ENCODE data around the gene TUFT1.

TUFT1 gene

GRCh38 chr1:151502859-151503780 lies 37.0 kb upstream of the TUFT1 start:
- Histone ChIP-seq H3K9ac (ENCODE audit: low read length) (no peak overlapping the region), H3K36me3 (ENCODE audit: control insufficient read depth, low read depth, low read length) (no peaks in the 10 kb centered on the region), H3K9me3 (ENCODE audit: control insufficient read depth, low read depth, low read length) (no peaks in the 10 kb centered on the region), H3K4me1 (ENCODE audit: control insufficient read depth, low read depth, low read length) (no peaks in the 10 kb centered on the region), H3K27ac (ENCODE audit: low read length) (no peak overlapping the region), H3K27me3 (ENCODE audit: control insufficient read depth, insufficient read depth, low read length) (no peaks in the 10 kb centered on the region), H3K4me3 (ENCODE audit: low read length) (no peak overlapping the region)

- Histone ChIP-seq H3K4me3 (ENCODE audit: low read length) (no peak overlapping the region), H3K9ac (ENCODE audit: low read length) (no peak overlapping the region), H3K27me3 (ENCODE audit: control insufficient read depth, insufficient read depth, low read length) (no peaks in the 10 kb centered on the region), H3K4me1 (ENCODE audit: control insufficient read depth, low read depth, low read length) (no peaks in the 10 kb centered on the region), H3K9me3 (ENCODE audit: control insufficient read depth, low read depth, low read length) (no peaks in the 10 kb centered on the region), H3K27ac (ENCODE audit: low read length) (no peak overlapping the region), H3K36me3 (ENCODE audit: control insufficient read depth, low read depth, low read length) (no peaks in the 10 kb centered on the region)
Observed at GRCh38 chr1:151504252-151504651, 35.9 kb upstream of the TUFT1 start.

- Histone ChIP-seq H3K9me3 (ENCODE audit: control insufficient read depth, low read depth, low read length) (no peaks in the 10 kb centered on the region), H3K36me3 (ENCODE audit: control insufficient read depth, low read depth, low read length) (no peaks in the 10 kb centered on the region), H3K27me3 (ENCODE audit: control insufficient read depth, insufficient read depth, low read length) (no peaks in the 10 kb centered on the region), H3K4me3 (ENCODE audit: low read length) (no peak overlapping the region), H3K27ac (ENCODE audit: low read length) (no peak overlapping the region), H3K9ac (ENCODE audit: low read length) (no peak overlapping the region), H3K4me1 (ENCODE audit: control insufficient read depth, low read depth, low read length) (no peaks in the 10 kb centered on the region)
Observed at GRCh38 chr1:151504759-151505158, 35.4 kb upstream of the TUFT1 start.

- no peak overlapping the region for H3K27ac ChIP-seq (ENCODE audit: low read length)
- peaks cover 23% of the 10 kb centered on the region for H3K4me1 ChIP-seq (ENCODE audit: control insufficient read depth, low read depth, low read length)
- no peaks in the 10 kb centered on the region for H3K36me3 ChIP-seq (ENCODE audit: control insufficient read depth, low read depth, low read length)
- H3K27me3 ChIP-seq (ENCODE audit: control insufficient read depth, insufficient read depth, low read length) = peaks cover 7% of the 10 kb centered on the region
- no peak overlapping the region for H3K9ac ChIP-seq (ENCODE audit: low read length)
- H3K9me3 ChIP-seq (ENCODE audit: control insufficient read depth, low read depth, low read length) = no peaks in the 10 kb centered on the region
- no peak overlapping the region for H3K4me3 ChIP-seq (ENCODE audit: low read length)
Observed at GRCh38 chr1:151508833-151509232, 31.3 kb upstream of the TUFT1 start.

- Histone ChIP-seq H3K9ac (ENCODE audit: low read length) (no peak overlapping the region), H3K4me1 (ENCODE audit: control insufficient read depth, low read depth, low read length) (peaks cover 30% of the 10 kb centered on the region), H3K36me3 (ENCODE audit: control insufficient read depth, low read depth, low read length) (no peaks in the 10 kb centered on the region), H3K4me3 (ENCODE audit: low read length) (peak overlapping the region; percentile 81), H3K9me3 (ENCODE audit: control insufficient read depth, low read depth, low read length) (no peaks in the 10 kb centered on the region), H3K27me3 (ENCODE audit: control insufficient read depth, insufficient read depth, low read length) (peaks cover 7% of the 10 kb centered on the region), H3K27ac (ENCODE audit: low read length) (no peak overlapping the region)
Observed at GRCh38 chr1:151509350-151510019, 30.6 kb upstream of the TUFT1 start.

GRCh38 chr1:151510020-151510405 lies 30.1 kb upstream of the TUFT1 start:
- H3K4me3 ChIP-seq (ENCODE audit: low read length) = peak overlapping the region; percentile 81
- H3K27ac ChIP-seq (ENCODE audit: low read length) = peak overlapping the region; percentile 70
- H3K9me3 ChIP-seq (ENCODE audit: control insufficient read depth, low read depth, low read length) = no peaks in the 10 kb centered on the region
- H3K36me3 ChIP-seq (ENCODE audit: control insufficient read depth, low read depth, low read length) = no peaks in the 10 kb centered on the region
- H3K4me1 ChIP-seq (ENCODE audit: control insufficient read depth, low read depth, low read length) = peaks cover 32% of the 10 kb centered on the region
- peaks cover 7% of the 10 kb centered on the region for H3K27me3 ChIP-seq (ENCODE audit: control insufficient read depth, insufficient read depth, low read length)
- peak overlapping the region; percentile 70 for H3K9ac ChIP-seq (ENCODE audit: low read length)

GRCh38 chr1:151510614-151510956 lies 29.5 kb upstream of the TUFT1 start:
- Histone ChIP-seq H3K4me3 (ENCODE audit: low read length) (peak overlapping the region; percentile 81), H3K36me3 (ENCODE audit: control insufficient read depth, low read depth, low read length) (no peaks in the 10 kb centered on the region), H3K27me3 (ENCODE audit: control insufficient read depth, insufficient read depth, low read length) (peaks cover 7% of the 10 kb centered on the region), H3K9me3 (ENCODE audit: control insufficient read depth, low read depth, low read length) (no peaks in the 10 kb centered on the region), H3K9ac (ENCODE audit: low read length) (peak overlapping the region; percentile 70), H3K27ac (ENCODE audit: low read length) (peak overlapping the region; percentile 70), H3K4me1 (ENCODE audit: control insufficient read depth, low read depth, low read length) (peaks cover 32% of the 10 kb centered on the region)

- Histone ChIP-seq H3K27me3 (ENCODE audit: control insufficient read depth, insufficient read depth, low read length) (peaks cover 7% of the 10 kb centered on the region), H3K4me1 (ENCODE audit: control insufficient read depth, low read depth, low read length) (peaks cover 37% of the 10 kb centered on the region), H3K4me3 (ENCODE audit: low read length) (peak within 1 kb of the TSS; percentile 81), H3K27ac (ENCODE audit: low read length) (peak within 1 kb of the TSS; percentile 70), H3K9ac (ENCODE audit: low read length) (peak within 1 kb of the TSS; percentile 70), H3K9me3 (ENCODE audit: control insufficient read depth, low read depth, low read length) (no peaks in the 10 kb centered on the region), H3K36me3 (ENCODE audit: control insufficient read depth, low read depth, low read length) (no peaks in the 10 kb centered on the region)
Observed at GRCh38 chr1:151510957-151511635, 29.0 kb upstream of the TUFT1 start, which contains the start of gene CGN. Gene CGN, plus strand, starts transcription at chr1:151511387. Its CDS starts 7,133 bp downstream, at chr1:151518520.

GRCh38 chr1:151511636-151512215 lies 28.4 kb upstream of the TUFT1 start:
- Histone ChIP-seq H3K4me1 (ENCODE audit: control insufficient read depth, low read depth, low read length) (peaks cover 39% of the 10 kb centered on the region), H3K27me3 (ENCODE audit: control insufficient read depth, insufficient read depth, low read length) (peaks cover 7% of the 10 kb centered on the region), H3K27ac (ENCODE audit: low read length) (no peak overlapping the region), H3K36me3 (ENCODE audit: control insufficient read depth, low read depth, low read length) (no peaks in the 10 kb centered on the region), H3K9ac (ENCODE audit: low read length) (peak overlapping the region; percentile 37), H3K4me3 (ENCODE audit: low read length) (peak overlapping the region; percentile 62), H3K9me3 (ENCODE audit: control insufficient read depth, low read depth, low read length) (no peaks in the 10 kb centered on the region)

GRCh38 chr1:151512326-151512725 lies 27.8 kb upstream of the TUFT1 start:
- Histone ChIP-seq H3K4me1 (ENCODE audit: control insufficient read depth, low read depth, low read length) (peaks cover 39% of the 10 kb centered on the region), H3K4me3 (ENCODE audit: low read length) (peak overlapping the region; percentile 62), H3K27me3 (ENCODE audit: control insufficient read depth, insufficient read depth, low read length) (peaks cover 7% of the 10 kb centered on the region), H3K27ac (ENCODE audit: low read length) (no peak overlapping the region), H3K9ac (ENCODE audit: low read length) (peak overlapping the region; percentile 37), H3K36me3 (ENCODE audit: control insufficient read depth, low read depth, low read length) (no peaks in the 10 kb centered on the region), H3K9me3 (ENCODE audit: control insufficient read depth, low read depth, low read length) (no peaks in the 10 kb centered on the region)
